ENCODE data around the gene SPDYE6. TPM values are rescaled to one million over a fixed set of nuclear protein-coding genes. Genes with fewer than 3 reads are reported as not detected.

SPDYE6 gene
- total and polyA plus RNA-seq, 11 donors, result 0.15 TPM; not detected in 10

DNA sequence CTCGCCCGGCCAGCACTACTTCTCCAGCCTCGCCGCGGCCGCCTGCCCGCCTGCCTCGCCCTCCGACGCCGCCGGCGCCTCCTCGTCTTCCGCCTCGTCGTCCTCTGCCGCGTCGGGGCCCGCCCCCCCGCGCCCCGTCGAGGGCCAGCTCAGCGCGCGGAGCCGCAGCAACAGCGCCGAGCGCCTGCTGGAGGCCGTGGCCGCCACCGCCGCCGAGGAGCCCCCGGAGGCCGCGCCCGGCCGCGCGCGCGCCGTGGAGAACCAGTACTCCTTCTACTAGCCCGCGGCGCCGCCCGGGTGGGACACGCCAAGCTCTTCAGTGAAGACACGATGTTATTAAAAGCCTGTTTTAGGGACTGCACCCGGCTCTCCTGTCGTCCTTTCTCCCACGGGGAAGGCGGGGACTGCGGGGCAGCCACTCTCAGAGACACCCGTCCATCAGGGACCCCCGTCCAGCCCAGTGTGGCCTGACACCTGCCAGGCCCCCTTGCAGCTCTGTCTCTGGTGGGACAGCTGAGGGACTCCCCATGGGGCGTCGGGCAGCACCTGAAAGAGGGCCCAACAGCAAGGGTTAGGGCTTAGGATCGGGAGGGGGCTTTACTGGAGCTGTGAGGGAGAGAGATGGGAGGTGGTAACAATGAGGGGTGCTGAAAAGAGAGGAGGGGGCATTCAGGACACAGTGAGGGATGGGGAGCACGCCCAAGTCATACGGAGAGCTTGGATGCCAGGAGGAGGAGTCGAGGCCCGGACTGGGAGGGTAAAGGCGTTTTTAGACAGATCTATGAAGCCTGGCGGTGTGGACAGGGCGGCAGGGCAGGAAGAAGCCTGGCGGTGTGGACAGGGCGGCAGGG, 34.7 kb downstream of the SPDYE6 start:
- peak overlapping the region in 1 of 12 donors; percentile 69 for H3K27ac ChIP-seq
- H3K4me1 ChIP-seq, result peaks cover 0 to 29% (median 3%) of the 10 kb centered on the region in 12 donors

DNA sequence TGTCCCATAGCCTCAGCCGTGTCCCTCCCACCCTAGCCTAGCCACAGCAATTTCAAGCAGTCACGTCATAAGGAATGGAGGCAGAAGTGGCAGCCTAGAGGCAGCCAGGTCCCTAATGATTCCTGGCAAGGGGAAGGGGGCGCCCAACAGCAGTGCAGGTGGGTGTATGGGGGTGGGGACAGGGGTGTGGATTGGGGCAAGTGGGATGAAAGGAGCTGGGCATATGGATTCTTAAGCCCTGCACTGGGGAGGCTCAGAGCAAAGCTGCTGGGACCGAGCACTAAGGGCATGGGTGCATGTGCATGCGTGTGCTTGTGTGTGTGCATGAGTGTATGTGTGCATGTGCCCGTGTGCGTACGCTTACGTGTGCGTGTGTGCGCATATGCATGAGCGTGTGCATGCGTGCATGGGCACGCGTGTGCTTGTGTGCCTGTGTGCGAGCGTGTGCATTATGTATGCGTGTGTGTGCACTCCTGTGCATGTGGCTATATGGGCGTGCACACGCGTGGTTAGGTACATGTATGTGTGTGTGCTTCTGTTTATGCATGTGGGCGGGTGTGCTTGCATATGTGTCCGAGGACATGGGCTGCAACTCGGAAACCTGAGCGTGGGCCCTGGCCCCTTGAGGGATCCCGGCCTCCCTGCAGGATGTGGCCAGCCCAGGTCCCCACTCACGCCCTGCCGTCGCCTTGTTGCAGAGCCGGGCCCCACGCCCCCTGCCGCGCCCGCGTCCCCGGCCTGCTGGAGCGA, 35.5 kb downstream of the SPDYE6 start:
- no peak for DNase-seq
- 66 to 80% (median 71%) methylated on average over 28 to 37 of the region's 37 CpGs for WGBS, 4 donors
- no peak overlapping the region for H3K27ac ChIP-seq
- no peak for ATAC-seq
- H3K27me3 ChIP-seq, result peaks cover 0 to 13% (median 2%) of the 10 kb centered on the region in 9 donors
- peaks cover 0 to 29% (median 3%) of the 10 kb centered on the region in 12 donors for H3K4me1 ChIP-seq
- intact Hi-C loops (cut with DNase I), result no loop called here
- no peak for TF ChIP-seq POLR2A (IDR thresholded peaks at IDR 0.05)
- TF ChIP-seq, protein P1, sequence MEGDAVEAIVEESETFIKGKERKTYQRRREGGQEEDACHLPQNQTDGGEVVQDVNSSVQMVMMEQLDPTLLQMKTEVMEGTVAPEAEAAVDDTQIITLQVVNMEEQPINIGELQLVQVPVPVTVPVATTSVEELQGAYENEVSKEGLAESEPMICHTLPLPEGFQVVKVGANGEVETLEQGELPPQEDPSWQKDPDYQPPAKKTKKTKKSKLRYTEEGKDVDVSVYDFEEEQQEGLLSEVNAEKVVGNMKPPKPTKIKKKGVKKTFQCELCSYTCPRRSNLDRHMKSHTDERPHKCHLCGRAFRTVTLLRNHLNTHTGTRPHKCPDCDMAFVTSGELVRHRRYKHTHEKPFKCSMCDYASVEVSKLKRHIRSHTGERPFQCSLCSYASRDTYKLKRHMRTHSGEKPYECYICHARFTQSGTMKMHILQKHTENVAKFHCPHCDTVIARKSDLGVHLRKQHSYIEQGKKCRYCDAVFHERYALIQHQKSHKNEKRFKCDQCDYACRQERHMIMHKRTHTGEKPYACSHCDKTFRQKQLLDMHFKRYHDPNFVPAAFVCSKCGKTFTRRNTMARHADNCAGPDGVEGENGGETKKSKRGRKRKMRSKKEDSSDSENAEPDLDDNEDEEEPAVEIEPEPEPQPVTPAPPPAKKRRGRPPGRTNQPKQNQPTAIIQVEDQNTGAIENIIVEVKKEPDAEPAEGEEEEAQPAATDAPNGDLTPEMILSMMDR (IDR thresholded peaks at IDR 0.05), result no peak
- peak overlapping the region in 3 of 12 donors; percentile 12 to 30 (median 15) for H3K4me3 ChIP-seq
- no peaks in the 10 kb centered on the region for H3K9me3 ChIP-seq
- H3K36me3 ChIP-seq, result peaks cover 0 to 11% (median 0%) of the 10 kb centered on the region in 9 donors

More for the DNA sequence above, 34.7 kb downstream of the SPDYE6 start:
- H3K27me3 ChIP-seq, result peaks cover 0 to 13% (median 2%) of the 10 kb centered on the region in 9 donors
- no peaks in the 10 kb centered on the region for H3K9me3 ChIP-seq
- peak overlapping the region in 5 of 12 donors; percentile 12 to 36 (median 22) for H3K4me3 ChIP-seq
- ATAC-seq (peak in 3 of 4 donors; percentile 31 to 67 (median 46)), DNase-seq (peak in 1 of 5 donors; percentile 54)
- 15 to 29% (median 19%) methylated on average over 43 to 73 of the region's 73 CpGs for WGBS, 4 donors
- TF ChIP-seq POLR2A (IDR thresholded peaks at IDR 0.05), result no peak
- TF ChIP-seq, protein P1 (IDR thresholded peaks at IDR 0.05), result peak in 2 of 12 donors; percentile 5 to 10
- H3K36me3 ChIP-seq, result peaks cover 0 to 8% (median 0%) of the 10 kb centered on the region in 9 donors
- intact Hi-C loops (cut with DNase I), result no loop called here

DNA sequence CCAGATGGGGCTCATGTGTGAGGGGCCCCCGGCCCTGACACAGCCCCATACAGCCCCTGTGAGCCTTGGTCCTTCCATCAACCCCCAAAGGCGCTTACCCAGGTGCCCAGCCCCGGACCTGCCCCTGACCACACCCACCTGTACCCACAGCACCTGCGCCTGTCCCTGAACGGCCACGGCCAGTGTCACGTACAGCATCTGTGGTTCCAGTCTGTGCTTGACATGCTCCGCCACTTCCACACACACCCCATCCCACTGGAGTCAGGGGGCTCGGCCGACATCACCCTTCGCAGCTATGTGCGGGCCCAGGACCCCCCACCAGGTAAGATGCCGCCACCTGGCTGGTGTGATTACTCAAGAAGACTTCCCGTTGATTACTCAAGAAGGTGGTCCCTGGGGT, 36.1 kb downstream of the SPDYE6 start:
- peaks cover 0 to 12% (median 0%) of the 10 kb centered on the region in 9 donors for H3K36me3 ChIP-seq
- H3K9me3 ChIP-seq, result no peaks in the 10 kb centered on the region
- DNase-seq (no peak), ATAC-seq (no peak)
- no peak overlapping the region for H3K27ac ChIP-seq
- 94 to 97% (median 97%) methylated on average over 14 of the region's 14 CpGs for WGBS, 4 donors
- intact Hi-C loops (cut with DNase I), result no loop called here
- peaks cover 0 to 29% (median 3%) of the 10 kb centered on the region in 12 donors for H3K4me1 ChIP-seq
- H3K4me3 ChIP-seq, result no peak overlapping the region
- TF ChIP-seq POLR2A (IDR thresholded peaks at IDR 0.05), result no peak
- TF ChIP-seq, protein P1 (IDR thresholded peaks at IDR 0.05), result no peak
- peaks cover 0 to 13% (median 0%) of the 10 kb centered on the region in 9 donors for H3K27me3 ChIP-seq

DNA sequence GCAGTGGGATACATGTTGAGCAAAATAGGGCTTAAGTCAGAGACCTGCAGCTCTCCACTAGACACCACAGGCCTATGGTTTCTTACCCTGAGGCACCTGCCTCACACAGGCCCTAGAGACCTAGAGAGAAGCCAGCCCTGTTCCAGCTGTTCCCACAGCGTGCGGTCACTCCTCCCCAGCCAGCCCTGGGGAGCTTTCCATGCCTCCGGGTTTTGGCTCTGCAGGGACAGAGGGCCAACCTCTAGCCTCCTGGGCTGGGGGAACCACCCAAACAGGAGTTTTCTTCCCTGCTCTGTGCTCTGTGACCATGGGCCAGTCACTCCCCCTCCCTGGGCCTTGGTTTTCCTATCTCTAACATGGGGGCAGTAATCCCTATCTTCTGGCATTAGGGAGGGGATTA, 36.6 kb downstream of the SPDYE6 start:
- Histone ChIP-seq H3K9me3 (no peaks in the 10 kb centered on the region), H3K27me3 (peaks cover 0 to 13% (median 0%) of the 10 kb centered on the region in 9 donors), H3K4me3 (no peak overlapping the region), H3K27ac (peak overlapping the region in 2 of 12 donors; percentile 6 to 55), H3K4me1 (peaks cover 0 to 29% (median 3%) of the 10 kb centered on the region in 12 donors), H3K36me3 (peaks cover 0 to 16% (median 0%) of the 10 kb centered on the region in 9 donors)
- DNase-seq (no peak), ATAC-seq (no peak)
- TF ChIP-seq, protein P1 (IDR thresholded peaks at IDR 0.05), result no peak
- no peak for TF ChIP-seq POLR2A (IDR thresholded peaks at IDR 0.05)
- 84 to 95% (median 86%) methylated on average over 3 of the region's 3 CpGs for WGBS, 4 donors
- intact Hi-C loops (cut with DNase I), result no loop called here

Data from heart left ventricle (tissue), 16 donors.